Endothelial cell of umbilical vein (primary cell): Measurements from ENCODE around the gene PEX3. TPM values are rescaled to one million over a fixed set of nuclear protein-coding genes. Genes with fewer than 3 reads are reported as not detected.

ENCODE experiments used
- BruUV-seq: library from RNA; stranded (reverse); fragments of 400-500 nt; replicated peaks from 2 replicates; lab custom pipeline; 2021; lab: Mats Ljungman, UMichigan
- CTCF ChIA-PET: fragments of 300-600, 350-600 bp; sonication (Branson Sonifier 250); formaldehyde crosslinking; loops from one replicate; lab custom pipeline; 2021; ENCODE audit warnings: antibody characterized with exemption, inconsistent platforms; lab: Charles Lee
- POLR2A ChIA-PET: fragments of 300-600, 350-600 bp; sonication (Branson Sonifier 250); formaldehyde crosslinking; loops from one replicate; lab custom pipeline; 2021; ENCODE audit warnings: antibody characterized with exemption, inconsistent platforms; lab: Charles Lee
- DNase-seq: peaks from one replicate; pipeline ENCODE4 v3.0.0-alpha.2; 2011; ENCODE audit warnings: low read depth, low spot score
- FAIRE-seq: peaks from 2 replicates; lab custom pipeline; 2011; peaks lifted over from hg19 to GRCh38; lab: Jason Lieb, UNC
- H2AFZ ChIP-seq: 2 replicates; pipeline ENCODE4 v1.6.0; 2012; ENCODE audit warnings: low read depth, low read length, control low read depth, inconsistent platforms
- H3K27ac ChIP-seq: 2 replicates; pipeline ENCODE4 v1.5.1; 2011; ENCODE audit warnings: low read depth, mild to moderate bottlenecking, control low read depth, low read length, moderate library complexity; ENCODE audit not compliant: insufficient read depth
- H3K27me3 ChIP-seq, 2 experiments: 2 replicates each; pipeline versions ENCODE4 v1.6.0 to v1.6.1; 2011; ENCODE audit warnings: low read length in 2 of 2, mixed read lengths in 1 of 2; ENCODE audit not compliant: control insufficient read depth in 2 of 2, insufficient read depth in 2 of 2
- H3K36me3 ChIP-seq, 2 experiments: 2 replicates in 1 of 2; 3 replicates in 1 of 2; pipeline ENCODE4 v1.5.1; 2011; ENCODE audit warnings: low read length in 2 of 2, mild to moderate bottlenecking in 1 of 2, moderate library complexity in 1 of 2; ENCODE audit not compliant: control insufficient read depth in 2 of 2, insufficient read depth in 2 of 2; ENCODE audit errors: extremely low read depth in 1 of 2
- H3K4me1 ChIP-seq: 3 replicates; pipeline ENCODE4 v1.5.1; 2011; ENCODE audit warnings: mild to moderate bottlenecking, low read length; ENCODE audit not compliant: control insufficient read depth, insufficient read depth; ENCODE audit errors: extremely low read depth
- H3K4me2 ChIP-seq: 2 replicates; pipeline ENCODE4 v1.6.1; 2011; ENCODE audit warnings: low read length, control low read depth, mixed read lengths; ENCODE audit not compliant: insufficient read depth
- H3K4me3 ChIP-seq, 3 experiments: fragments of 200-600 bp in 1 of 3; sonication (generic), shearing (Covaris generic) in 1 of 3; replicated peaks in 1 of 3; 2 replicates each; pipeline ENCODE4 v1.5.1; 2011 to 2016; ENCODE audit warnings: control low read depth in 3 of 3, low read length in 3 of 3, mild to moderate bottlenecking in 2 of 3, inconsistent platforms in 1 of 3, low read depth in 1 of 3, moderate library complexity in 1 of 3; ENCODE audit not compliant: insufficient read depth in 1 of 3
- H3K79me2 ChIP-seq: 2 replicates; pipeline ENCODE4 v1.6.0; 2012; ENCODE audit warnings: low read length, inconsistent platforms; ENCODE audit not compliant: control insufficient read depth, insufficient read depth
- H3K9ac ChIP-seq: replicated peaks from 2 replicates; pipeline ENCODE3; 2011; ENCODE audit warnings: low read length, control low read depth; ENCODE audit not compliant: insufficient read depth; ENCODE audit errors: extremely low read depth
- H3K9me1 ChIP-seq: replicated peaks from 3 replicates; pipeline ENCODE4 v1.6.0; 2011; ENCODE audit warnings: mild to moderate bottlenecking, low read length; ENCODE audit not compliant: control insufficient read depth, insufficient read depth; ENCODE audit errors: extremely low read depth
- H3K9me3 ChIP-seq: replicated peaks from 2 replicates; pipeline ENCODE4 v1.5.1; 2012; ENCODE audit warnings: low read length, inconsistent platforms; ENCODE audit not compliant: control insufficient read depth, insufficient read depth
- H4K20me1 ChIP-seq: replicated peaks from 2 replicates; pipeline ENCODE3; 2011; ENCODE audit warnings: mild to moderate bottlenecking, low read length; ENCODE audit not compliant: control insufficient read depth, insufficient read depth; ENCODE audit errors: extremely low read depth
- EZH2 ChIP-seq: IDR thresholded peaks from 2 replicates; pipeline ENCODE4 v1.6.1; 2012; ENCODE audit warnings: borderline replicate concordance, low read depth, mild to moderate bottlenecking, moderate library complexity, low read length, inconsistent platforms; ENCODE audit not compliant: severe bottlenecking
- FOS ChIP-seq: IDR thresholded peaks from 2 replicates; pipeline ENCODE4 v1.6.1; 2011; ENCODE audit warnings: mild to moderate bottlenecking, low read length, moderate library complexity, borderline replicate concordance; ENCODE audit not compliant: insufficient read depth
- GATA2 ChIP-seq: IDR thresholded peaks from 2 replicates; pipeline ENCODE4 v1.7.0; 2011; ENCODE audit warnings: low read depth, mild to moderate bottlenecking, moderate library complexity, mixed read lengths, low read length; ENCODE audit not compliant: insufficient read length, insufficient read depth
- JUN ChIP-seq: IDR thresholded peaks from 2 replicates; pipeline ENCODE4 v1.6.1; 2011; ENCODE audit warnings: borderline replicate concordance, low read depth; ENCODE audit not compliant: insufficient read length, insufficient read depth
- MYC ChIP-seq: IDR thresholded peaks from one replicate; pipeline ENCODE4 v1.6.1; 2011; ENCODE audit warnings: mild to moderate bottlenecking, low read depth, low read length
- POLR2A ChIP-seq: IDR thresholded peaks from 2 replicates; pipeline ENCODE4 v1.6.1; 2012; ENCODE audit warnings: low read depth, mild to moderate bottlenecking, control low read depth, low read length
- POLR2AphosphoS5 ChIP-seq: IDR thresholded peaks from 2 replicates; pipeline ENCODE4 v1.6.1; 2012; ENCODE audit warnings: low read depth, mild to moderate bottlenecking, control low read depth, low read length, moderate library complexity; ENCODE audit not compliant: insufficient read depth
- dilution Hi-C: fragments of 300-500 bp; cut with MboI; formaldehyde crosslinking; loops from one replicate; pipeline ENCODE4 v1.15.0; 2019; ENCODE audit warnings: low sequenced_read_pairs; ENCODE audit not compliant: extremely low pct_ligation_motif_present
- intact Hi-C: fragments of 100-400 bp; cut with micrococcal nuclease; formaldehyde crosslinking; loops from one replicate; pipeline ENCODE4 v1.10.0; 2022
- polyA plus RNA-seq, 4 experiments: library from polyadenylated mRNA; depleted of rRNA in 3 of 4; stranded (reverse) in 3 of 4; unstranded in 1 of 4; fragments of >200 nt; gene quantifications; 2 replicates each; pipeline versions ENCODE4 v1.2.1 to v1.2.3, GENCODE V29; 2011 to 2012; ENCODE audit warnings: missing spikeins in 1 of 4
- total RNA-seq: library from RNA; stranded (reverse); gene quantifications from 2 replicates; pipeline ENCODE4 v1.2.3, GENCODE V29; 2021
- TF ChIP-seq, protein P1 (sequence below), 2 donors: IDR thresholded peaks; 1 replicate in 1 of 2; 2 replicates in 1 of 2; pipeline ENCODE4 v1.5.1; 2011; ENCODE audit warnings: low read length in 2 of 2, mild to moderate bottlenecking in 2 of 2, moderate library complexity in 2 of 2, control low read depth in 1 of 2, inconsistent platforms in 1 of 2, low read depth in 1 of 2; ENCODE audit not compliant: insufficient read depth in 1 of 2; ENCODE audit errors: extremely low read depth in 1 of 2
- TF ChIP-seq, protein P2 (sequence below): IDR thresholded peaks from 2 replicates; pipeline ENCODE4 v1.6.1; 2011; ENCODE audit not compliant: insufficient read depth, insufficient read length

PEX3 gene
- total and polyA plus RNA-seq, 2 donors (not counting 3 experiments of a cell fraction or from before 2014, with no cell fraction given), result 8.7 to 21.7 TPM

DNA sequence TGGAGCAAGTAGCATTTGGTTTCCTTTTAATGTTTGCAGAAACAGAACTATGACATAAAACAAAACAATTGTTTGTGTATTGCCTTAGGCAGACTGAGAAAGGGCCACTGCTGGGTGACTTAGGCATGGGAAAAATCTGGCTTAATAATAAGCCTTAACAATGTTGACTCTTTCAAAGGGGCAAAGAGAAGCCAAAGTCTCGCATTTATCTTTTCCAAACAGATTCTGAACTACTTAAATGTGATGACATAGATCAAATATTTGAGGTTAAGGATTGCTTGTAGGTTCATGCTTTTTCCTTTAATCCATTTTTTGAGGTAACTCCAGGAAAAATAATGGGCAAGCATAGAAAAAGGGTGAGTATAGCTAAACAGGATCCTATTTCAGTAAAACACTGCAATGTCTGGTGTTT lies 39.7 kb upstream of the PEX3 start:
- Histone ChIP-seq H4K20me1 (no peaks in the 10 kb centered on the region), H3K36me3 (no peaks in the 10 kb centered on the region), H3K4me2 (no peak overlapping the region), H3K9me1 (no peaks in the 10 kb centered on the region), H3K4me3 (no peak overlapping the region), H3K9me3 (no peaks in the 10 kb centered on the region), H3K9ac (no peak overlapping the region), H3K4me1 (no peaks in the 10 kb centered on the region), H3K27ac (no peak overlapping the region), H2AFZ (peak overlapping the region; percentile 32), H3K79me2 (no peaks in the 10 kb centered on the region), H3K27me3 (no peaks in the 10 kb centered on the region)
- DNase-seq (peak; percentile 7), FAIRE-seq (no peak)
- dilution Hi-C loops, result no loop called here
- TF ChIP-seq, protein P1, sequence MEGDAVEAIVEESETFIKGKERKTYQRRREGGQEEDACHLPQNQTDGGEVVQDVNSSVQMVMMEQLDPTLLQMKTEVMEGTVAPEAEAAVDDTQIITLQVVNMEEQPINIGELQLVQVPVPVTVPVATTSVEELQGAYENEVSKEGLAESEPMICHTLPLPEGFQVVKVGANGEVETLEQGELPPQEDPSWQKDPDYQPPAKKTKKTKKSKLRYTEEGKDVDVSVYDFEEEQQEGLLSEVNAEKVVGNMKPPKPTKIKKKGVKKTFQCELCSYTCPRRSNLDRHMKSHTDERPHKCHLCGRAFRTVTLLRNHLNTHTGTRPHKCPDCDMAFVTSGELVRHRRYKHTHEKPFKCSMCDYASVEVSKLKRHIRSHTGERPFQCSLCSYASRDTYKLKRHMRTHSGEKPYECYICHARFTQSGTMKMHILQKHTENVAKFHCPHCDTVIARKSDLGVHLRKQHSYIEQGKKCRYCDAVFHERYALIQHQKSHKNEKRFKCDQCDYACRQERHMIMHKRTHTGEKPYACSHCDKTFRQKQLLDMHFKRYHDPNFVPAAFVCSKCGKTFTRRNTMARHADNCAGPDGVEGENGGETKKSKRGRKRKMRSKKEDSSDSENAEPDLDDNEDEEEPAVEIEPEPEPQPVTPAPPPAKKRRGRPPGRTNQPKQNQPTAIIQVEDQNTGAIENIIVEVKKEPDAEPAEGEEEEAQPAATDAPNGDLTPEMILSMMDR (IDR thresholded peaks at IDR 0.05; ENCODE audit: extremely low read depth in 1 of 2, insufficient read depth in 1 of 2, low read depth in 1 of 2, low read length in 2 of 2), result no peak
- TF ChIP-seq GATA2 (no peak), JUN (no peak), FOS (no peak), POLR2A (no peak), POLR2AphosphoS5 (no peak), MYC (no peak), EZH2 (no peak)
- TF ChIP-seq, protein P2, sequence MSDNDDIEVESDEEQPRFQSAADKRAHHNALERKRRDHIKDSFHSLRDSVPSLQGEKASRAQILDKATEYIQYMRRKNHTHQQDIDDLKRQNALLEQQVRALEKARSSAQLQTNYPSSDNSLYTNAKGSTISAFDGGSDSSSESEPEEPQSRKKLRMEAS, result no peak
- intact Hi-C loops, result no loop called here
- CTCF ChIA-PET, result interaction anchor here (1.0 to 1.4 kb wide), 3 partner anchors 15 to 384 kb away, joined by 3 to 4 read pairs (median 4); no protein-coding TSS in a partner anchor
- POLR2A ChIA-PET, result no interaction called here
- BruUV-seq, result no TSS peak
